IMR-90 (cell line): ENCODE measurements around the gene HOXB6. TPM values are rescaled to one million over a fixed set of nuclear protein-coding genes. Genes with fewer than 3 reads are reported as not detected.

Source experiments
- ATAC-seq: fragments of 200-7000 bp; cut with Tn5 transposase; 2 replicates; pipeline ENCODE4 v1.9.1; 2020; ENCODE audit warnings: low read depth, mild to moderate bottlenecking, moderate library complexity
- BruUV-seq: library from RNA; stranded (reverse); fragments of 400-500 nt; replicated peaks from 2 replicates; lab custom pipeline; 2021; lab: Mats Ljungman, UMichigan
- CTCF ChIA-PET: fragments of 300-600 bp; formaldehyde crosslinking; extraction: SDS; loops from one replicate; lab custom pipeline; 2021; ENCODE audit warnings: antibody characterized with exemption; lab: Yijun Ruan, JAX
- POLR2A ChIA-PET: fragments of 300-600 bp; sonication (Branson Sonifier 250); formaldehyde crosslinking; loops from one replicate; lab custom pipeline; 2022; ENCODE audit warnings: antibody characterized with exemption; ENCODE audit not compliant: unreplicated experiment; lab: Charles Lee
- DNase-seq: peaks from one replicate; pipeline ENCODE4 v3.0.0; 2013
- H2AFZ ChIP-seq: replicated peaks from 2 replicates; pipeline ENCODE3; 2013; ENCODE audit warnings: low read length, mild to moderate bottlenecking; ENCODE audit not compliant: poor library complexity
- H2AK5ac ChIP-seq: 2 replicates; pipeline ENCODE4 v1.6.1; 2013; ENCODE audit warnings: low read depth, low read length, inconsistent platforms
- H2AK9ac ChIP-seq: replicated peaks from 2 replicates; pipeline ENCODE3; 2013; ENCODE audit warnings: mild to moderate bottlenecking, low read depth, low read length, moderate library complexity; ENCODE audit not compliant: poor library complexity
- H2BK120ac ChIP-seq: 2 replicates; pipeline ENCODE4 v1.6.1; 2013; ENCODE audit warnings: low read depth, low read length, inconsistent platforms
- H2BK15ac ChIP-seq: 3 replicates; pipeline ENCODE4 v1.6.1; 2013; ENCODE audit warnings: low read depth, low read length, inconsistent platforms
- H2BK20ac ChIP-seq: 2 replicates; pipeline ENCODE4 v1.6.1; 2013; ENCODE audit warnings: low read depth, mild to moderate bottlenecking, inconsistent platforms, low read length, moderate library complexity
- H2BK5ac ChIP-seq: 2 replicates; pipeline ENCODE4 v1.6.1; 2013; ENCODE audit warnings: mild to moderate bottlenecking, low read depth, low read length, inconsistent platforms; ENCODE audit not compliant: poor library complexity, severe bottlenecking
- H3K14ac ChIP-seq: replicated peaks from 2 replicates; pipeline ENCODE4 v1.6.1; 2013; ENCODE audit warnings: low read depth, low read length, inconsistent platforms
- H3K18ac ChIP-seq: 2 replicates; pipeline ENCODE4 v1.6.1; 2013; ENCODE audit warnings: low read depth, low read length, control low read depth
- H3K23ac ChIP-seq: 2 replicates; pipeline ENCODE4 v1.6.1; 2013; ENCODE audit warnings: low read depth, low read length, inconsistent platforms
- H3K27ac ChIP-seq: 2 replicates; pipeline ENCODE4 v1.5.1; 2013; ENCODE audit warnings: mild to moderate bottlenecking, control low read depth, low read length; ENCODE audit not compliant: insufficient read depth
- H3K27me3 ChIP-seq: 2 replicates; pipeline ENCODE4 v1.6.1; 2013; ENCODE audit warnings: low read length; ENCODE audit not compliant: control insufficient read depth, insufficient read depth
- H3K36me3 ChIP-seq: 2 replicates; pipeline ENCODE4 v1.6.1; 2013; ENCODE audit warnings: low read length, mixed read lengths; ENCODE audit not compliant: control insufficient read depth, insufficient read depth
- H3K4ac ChIP-seq: 2 replicates; pipeline ENCODE4 v1.6.1; 2013; ENCODE audit warnings: low read depth, low read length, inconsistent platforms
- H3K4me1 ChIP-seq: 2 replicates; pipeline ENCODE4 v1.6.1; 2013; ENCODE audit warnings: low read length, mixed read lengths; ENCODE audit not compliant: control insufficient read depth, insufficient read depth
- H3K4me2 ChIP-seq: 2 replicates; pipeline ENCODE4 v1.6.1; 2013; ENCODE audit warnings: low read depth, mild to moderate bottlenecking, control low read depth, low read length, moderate library complexity
- H3K4me3 ChIP-seq: 2 replicates; pipeline ENCODE4 v1.5.1; 2013; ENCODE audit warnings: low read depth, mild to moderate bottlenecking, control low read depth, low read length, moderate library complexity; ENCODE audit not compliant: insufficient read depth
- H3K56ac ChIP-seq: 2 replicates; pipeline ENCODE4 v1.6.1; 2013; ENCODE audit warnings: low read length, inconsistent platforms; ENCODE audit not compliant: insufficient read depth; ENCODE audit errors: extremely low read depth
- H3K79me1 ChIP-seq, 2 experiments: 2 replicates each; pipeline ENCODE4 v1.6.1; 2013; ENCODE audit warnings: low read length in 2 of 2, inconsistent platforms in 1 of 2, low read depth in 1 of 2
- H3K9ac ChIP-seq: 2 replicates; pipeline ENCODE4 v1.6.1; 2013; ENCODE audit warnings: low read depth, low read length, control low read depth
- H3K9me1 ChIP-seq: 2 replicates; pipeline ENCODE4 v1.6.1; 2013; ENCODE audit warnings: low read length, inconsistent platforms; ENCODE audit not compliant: insufficient read depth
- H3K9me3 ChIP-seq: 2 replicates; pipeline ENCODE4 v1.6.1; 2013; ENCODE audit warnings: low read length; ENCODE audit not compliant: control insufficient read depth, insufficient read depth
- H4K20me1 ChIP-seq: 2 replicates; pipeline ENCODE4 v1.6.1; 2013; ENCODE audit warnings: low read length, inconsistent platforms; ENCODE audit not compliant: insufficient read depth
- H4K5ac ChIP-seq: 2 replicates; pipeline ENCODE4 v1.6.1; 2013; ENCODE audit warnings: mild to moderate bottlenecking, low read depth, low read length, control low read depth
- H4K8ac ChIP-seq, 2 experiments: 2 replicates each; pipeline ENCODE4 v1.6.1; 2013; ENCODE audit warnings: low read depth in 2 of 2, low read length in 2 of 2, control low read depth in 1 of 2, inconsistent platforms in 1 of 2
- H4K91ac ChIP-seq: 2 replicates; pipeline ENCODE4 v1.6.1; 2013; ENCODE audit warnings: low read depth, low read length, inconsistent platforms; ENCODE audit not compliant: insufficient read depth
- CEBPB ChIP-seq: IDR thresholded peaks from 2 replicates; pipeline ENCODE4 v1.6.1; 2012; ENCODE audit warnings: low read depth, low read length, improper control_type of control experiment
- CHD1 ChIP-seq: IDR thresholded peaks from 2 replicates; pipeline ENCODE4 v1.6.1; 2012; ENCODE audit warnings: low read depth, low read length, improper control_type of control experiment
- MAZ ChIP-seq: IDR thresholded peaks from 2 replicates; pipeline ENCODE4 v1.6.1; 2012; ENCODE audit warnings: low read depth, mild to moderate bottlenecking, low read length, improper control_type of control experiment, moderate library complexity, borderline replicate concordance
- MXI1 ChIP-seq: IDR thresholded peaks from 2 replicates; pipeline ENCODE4 v1.6.1; 2012; ENCODE audit warnings: low read depth, mild to moderate bottlenecking, low read length, moderate library complexity, borderline replicate concordance
- RCOR1 ChIP-seq: IDR thresholded peaks from 2 replicates; pipeline ENCODE4 v1.6.1; 2012; ENCODE audit warnings: mild to moderate bottlenecking, low read length, improper control_type of control experiment; ENCODE audit not compliant: insufficient replicate concordance
- WGBS, 2 experiments: methylation state at CpG; one replicate each; pipeline versions ENCODE4 v1.1.5 to v1.1.7; 2013; ENCODE audit warnings: missing lambda C conversion rate in 2 of 2; ENCODE audit not compliant: insufficient read length in 1 of 2; ENCODE audit errors: extremely low coverage in 2 of 2; 5-methylcytosine and 5-hydroxymethylcytosine counted together
- dilution Hi-C: fragments of 300-500 bp; cut with HindIII; formaldehyde crosslinking; loops from one replicate; pipeline ENCODE4 v1.14.3; 2018; ENCODE audit warnings: low sequenced_read_pairs; ENCODE audit not compliant: unreplicated experiment
- in situ Hi-C: fragments of 300-500 bp; cut with MboI; formaldehyde crosslinking; loops from 3 replicates; pipeline ENCODE4 v1.14.3; 2019; ENCODE audit warnings: low sequenced_read_pairs, inconsistent platforms, mixed read lengths
- intact Hi-C: fragments of 100-400 bp; cut with micrococcal nuclease; formaldehyde crosslinking; loops from 2 replicates; pipeline ENCODE4 v1.10.0; 2022
- polyA plus RNA-seq, 3 experiments: library from polyadenylated mRNA; depleted of rRNA; stranded (reverse); fragments of >200 nt; gene quantifications; 2 replicates each; pipeline ENCODE4 v1.2.3, GENCODE V29; 2012; ENCODE audit warnings: low replicate concordance in 1 of 3
- total RNA-seq: library from RNA; depleted of rRNA; stranded (reverse); fragments of >200 nt; gene quantifications from 2 replicates; pipeline ENCODE4 v1.2.3, GENCODE V29; 2012

HOXB6 gene
- total and polyA plus RNA-seq, 2 of the 4 experiments (the other 2 are of a cell fraction), result 11.1 to 42.2 TPM

DNA sequence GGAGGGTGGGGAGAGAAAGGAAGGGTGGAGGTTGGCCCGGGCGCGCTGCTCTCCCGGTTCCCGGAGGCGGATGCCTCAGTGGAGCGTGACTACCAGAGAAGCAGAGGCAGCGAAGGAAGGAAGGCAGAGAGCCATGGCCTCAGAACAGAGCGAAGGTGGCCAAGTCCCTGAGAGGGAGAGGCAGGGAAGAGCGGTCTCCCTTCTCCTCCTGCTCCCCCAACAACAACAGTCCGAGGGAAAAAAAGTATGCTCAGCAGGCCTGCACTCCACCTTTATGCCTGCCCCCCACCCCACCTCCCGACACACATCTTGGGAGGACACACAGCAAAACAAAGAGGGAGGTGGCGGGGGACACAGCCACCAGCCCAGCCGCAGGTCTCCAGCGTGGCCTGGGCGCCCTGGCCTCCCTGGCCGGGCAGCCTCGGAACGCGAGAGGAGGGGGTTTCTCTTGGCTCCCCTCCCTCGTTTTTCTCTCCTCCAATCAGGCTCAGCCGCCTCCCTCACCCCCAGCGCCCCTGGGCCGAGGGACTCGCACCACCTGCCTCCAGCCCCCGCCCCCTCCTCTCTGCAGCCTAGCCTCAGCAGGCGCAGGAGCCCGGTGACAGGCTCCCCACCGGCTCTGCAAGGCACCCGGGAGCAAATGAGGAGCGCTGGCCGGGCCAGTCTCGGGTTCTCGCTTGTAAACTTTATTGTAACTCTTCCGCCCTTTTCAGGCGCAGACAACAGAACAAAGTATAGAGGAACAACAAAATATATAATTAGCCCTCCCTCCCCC, 7.1 kb upstream of the HOXB6 start:
- peaks cover 17% of the 10 kb centered on the region for H3K27me3 ChIP-seq
- ChIA-PET CTCF (interaction anchor here (0.5 kb wide), 1 partner anchor 580 kb away, joined by 9 read pairs; no protein-coding TSS in a partner anchor), POLR2A (no interaction called here)
- H3K4me1 ChIP-seq, result peaks cover 14% of the 10 kb centered on the region
- H3K4me3 ChIP-seq, result peak overlapping the region; percentile 63
- H2BK5ac ChIP-seq, result peak overlapping the region; percentile 87
- intact Hi-C loops, result no loop called here
- peak overlapping the region; percentile 97 for H3K9ac ChIP-seq
- peak overlapping the region; percentile 85 for H2AFZ ChIP-seq
- no peaks in the 10 kb centered on the region for H3K9me3 ChIP-seq
- peaks cover 9 to 34% of the 10 kb centered on the region in 2 experiments; a peak in 3 of 4 replicates for H3K79me1 ChIP-seq
- H2BK120ac ChIP-seq, result peak overlapping the region; percentile 28
- peak overlapping the region; percentile 83 for H3K14ac ChIP-seq
- H2BK15ac ChIP-seq, result peak overlapping the region; percentile 62; the same call in 1 of the 3 replicates
- dilution Hi-C loops, result no loop called here
- 49% methylated on average over 6 of the region's 36 CpGs; no CpG with 5 or more reads in 1 of the 2 experiments for WGBS, 2 experiments
- H4K20me1 ChIP-seq, result no peaks in the 10 kb centered on the region
- no peak overlapping the region for H2BK20ac ChIP-seq
- peaks cover 4% of the 10 kb centered on the region; the same call in 1 of the 2 replicates for H3K36me3 ChIP-seq
- peak overlapping the region; percentile 90 for H4K91ac ChIP-seq
- DNase-seq, result no peak
- in situ Hi-C loops, result no loop called here
- H3K23ac ChIP-seq, result peak overlapping the region; percentile 73
- BruUV-seq, result no TSS peak
- H3K18ac ChIP-seq, result peak overlapping the region; percentile 81
- peak overlapping the region; percentile 64 for H3K4ac ChIP-seq
- peak overlapping the region; percentile 95 for H4K5ac ChIP-seq
- peak overlapping the region; percentile 91 for H3K4me2 ChIP-seq
- H3K56ac ChIP-seq, result peak overlapping the region; percentile 22; the same call in 1 of the 2 replicates
- ATAC-seq, result no peak
- H2AK5ac ChIP-seq, result peak overlapping the region; percentile 38
- peak overlapping the region; percentile 96 for H2AK9ac ChIP-seq
- TF ChIP-seq MAZ (no peak), RCOR1 (no peak), CHD1 (no peak), MXI1 (no peak), CEBPB (no peak)
- peak overlapping the region; percentile 93 for H3K27ac ChIP-seq
- 0 out of 2 replicates have a peak, but pooled peaks cover 3% of the 10 kb centered on the region for H3K9me1 ChIP-seq
- peak overlapping the region; percentile 93 to 95 for H4K8ac ChIP-seq
